ENCODE measurements around the gene TBC1D23.
"Not testable (repeated sequence)": the region's sequence is repeated elsewhere in the genome, so short reads cannot be mapped to it uniquely, and the experiment has no call there.

TBC1D23 gene

DNA sequence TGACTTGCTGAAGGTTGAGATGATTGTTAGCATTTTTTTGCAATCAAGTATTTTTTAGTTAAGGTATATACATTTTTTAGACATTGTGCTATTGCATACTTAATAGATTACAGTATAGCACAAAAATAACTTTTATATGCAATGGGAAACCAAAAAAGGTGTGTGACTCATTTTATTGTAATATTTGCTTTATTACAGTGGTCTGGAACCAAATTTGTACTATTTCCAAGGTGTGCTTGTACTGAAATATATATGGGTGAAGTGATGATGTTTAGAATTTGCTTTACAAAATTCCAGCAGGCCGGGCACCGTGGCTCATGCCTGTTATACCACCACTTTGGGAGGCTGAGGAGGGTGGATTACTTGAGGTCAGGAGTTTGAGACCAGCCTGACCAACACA lies 29.1 kb upstream of the TBC1D23 start:
- DNase-seq, result no peak
- H3K18ac ChIP-seq (ENCODE audit: low read length), result no peak overlapping the region
- no peak overlapping the region for H2AK5ac ChIP-seq (ENCODE audit: low read length)
- no peak overlapping the region for H4K12ac ChIP-seq (ENCODE audit: low read depth, low read length)
- H3K9ac ChIP-seq (ENCODE audit: low read length), result no peak overlapping the region
- H2AFZ ChIP-seq (ENCODE audit: insufficient read depth, low read length, poor library complexity), result no peak overlapping the region
- no peak overlapping the region for H3K4me2 ChIP-seq (ENCODE audit: low read length)
- no peak overlapping the region for H4K8ac ChIP-seq (ENCODE audit: low read depth, low read length)
- no peaks in the 10 kb centered on the region for H3K79me2 ChIP-seq (ENCODE audit: control insufficient read depth, insufficient read depth, low read length, poor library complexity)
- H3K4me3 ChIP-seq (ENCODE audit: low read depth, low read length), result no peak overlapping the region
- H3K36me3 ChIP-seq (ENCODE audit: control insufficient read depth in 1 of 2, insufficient read depth in 2 of 2, low read length in 2 of 2), result no peaks in the 10 kb centered on the region
- no peak overlapping the region for H3K4ac ChIP-seq (ENCODE audit: low read depth, low read length)
- H3K4me1 ChIP-seq (ENCODE audit: control insufficient read depth in 1 of 2, insufficient read depth in 2 of 2, low read length in 2 of 2), result no peaks in the 10 kb centered on the region
- no peaks in the 10 kb centered on the region for H3K27me3 ChIP-seq (ENCODE audit: insufficient read depth, low read length)
- H2BK5ac ChIP-seq (ENCODE audit: low read depth, low read length, poor library complexity), result no peak overlapping the region
- no peak overlapping the region for H3K14ac ChIP-seq (ENCODE audit: low read length)
- H3K27ac ChIP-seq (ENCODE audit: low read depth, low read length), result no peak overlapping the region
- no CpG with 5 or more reads among the region's 2 CpGs for WGBS (ENCODE audit: extremely low coverage, insufficient coverage, insufficient read length)
- H3K79me1 ChIP-seq (ENCODE audit: low read length), result no peaks in the 10 kb centered on the region
- no peak overlapping the region for H2BK120ac ChIP-seq (ENCODE audit: insufficient read depth, low read length, poor library complexity)
- no peaks in the 10 kb centered on the region for H3K9me3 ChIP-seq (ENCODE audit: insufficient read depth, low read depth, low read length)
- no peak overlapping the region for H4K91ac ChIP-seq (ENCODE audit: low read depth, low read length)
- H2BK12ac ChIP-seq (ENCODE audit: low read length), result no peak overlapping the region
- no peak overlapping the region for H3K23ac ChIP-seq (ENCODE audit: low read length)

DNA sequence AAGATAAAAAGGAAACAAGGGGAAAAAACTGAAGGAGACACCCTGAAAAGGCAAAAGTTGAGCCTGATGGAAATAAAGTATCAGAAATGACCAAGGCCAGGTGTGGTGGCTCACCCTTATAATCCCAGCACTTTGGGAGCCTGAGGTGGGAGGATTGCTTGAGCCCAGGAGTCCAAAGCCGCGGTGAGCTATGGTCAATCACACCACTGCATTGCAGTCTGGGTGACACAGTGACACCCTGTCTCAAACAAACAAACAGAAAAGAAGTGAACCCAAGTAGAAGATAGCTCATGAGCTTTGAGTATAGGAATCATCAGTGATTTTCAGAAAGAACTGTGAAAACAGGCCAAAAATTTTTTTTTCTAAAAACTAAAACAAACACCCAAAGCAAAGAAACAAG lies 26.4 kb upstream of the TBC1D23 start:
- Histone ChIP-seq H3K9ac (ENCODE audit: low read length) (no peak overlapping the region), H3K79me1 (ENCODE audit: low read length) (no peaks in the 10 kb centered on the region), H3K23ac (ENCODE audit: low read length) (no peak overlapping the region), H2BK5ac (ENCODE audit: low read depth, low read length, poor library complexity) (no peak overlapping the region), H3K18ac (ENCODE audit: low read length) (no peak overlapping the region), H3K9me3 (ENCODE audit: insufficient read depth, low read depth, low read length) (no peaks in the 10 kb centered on the region), H2BK12ac (ENCODE audit: low read length) (no peak overlapping the region), H3K4me1 (ENCODE audit: control insufficient read depth in 1 of 2, insufficient read depth in 2 of 2, low read length in 2 of 2) (no peaks in the 10 kb centered on the region), H2AFZ (ENCODE audit: insufficient read depth, low read length, poor library complexity) (no peak overlapping the region), H3K27me3 (ENCODE audit: insufficient read depth, low read length) (no peaks in the 10 kb centered on the region), H4K12ac (ENCODE audit: low read depth, low read length) (no peak overlapping the region), H2AK5ac (ENCODE audit: low read length) (no peak overlapping the region), H3K4me2 (ENCODE audit: low read length) (no peak overlapping the region), H4K91ac (ENCODE audit: low read depth, low read length) (no peak overlapping the region), H3K36me3 (ENCODE audit: control insufficient read depth in 1 of 2, insufficient read depth in 2 of 2, low read length in 2 of 2) (no peaks in the 10 kb centered on the region), H2BK120ac (ENCODE audit: insufficient read depth, low read length, poor library complexity) (no peak overlapping the region), H3K27ac (ENCODE audit: low read depth, low read length) (no peak overlapping the region), H3K4me3 (ENCODE audit: low read depth, low read length) (no peak overlapping the region), H3K4ac (ENCODE audit: low read depth, low read length) (no peak overlapping the region), H3K14ac (ENCODE audit: low read length) (no peak overlapping the region), H3K79me2 (ENCODE audit: control insufficient read depth, insufficient read depth, low read length, poor library complexity) (no peaks in the 10 kb centered on the region), H4K8ac (ENCODE audit: low read depth, low read length) (no peak overlapping the region)
- no peak for DNase-seq
- WGBS (ENCODE audit: extremely low coverage, insufficient coverage, insufficient read length), result no CpG with 5 or more reads among the region's 2 CpGs

DNA sequence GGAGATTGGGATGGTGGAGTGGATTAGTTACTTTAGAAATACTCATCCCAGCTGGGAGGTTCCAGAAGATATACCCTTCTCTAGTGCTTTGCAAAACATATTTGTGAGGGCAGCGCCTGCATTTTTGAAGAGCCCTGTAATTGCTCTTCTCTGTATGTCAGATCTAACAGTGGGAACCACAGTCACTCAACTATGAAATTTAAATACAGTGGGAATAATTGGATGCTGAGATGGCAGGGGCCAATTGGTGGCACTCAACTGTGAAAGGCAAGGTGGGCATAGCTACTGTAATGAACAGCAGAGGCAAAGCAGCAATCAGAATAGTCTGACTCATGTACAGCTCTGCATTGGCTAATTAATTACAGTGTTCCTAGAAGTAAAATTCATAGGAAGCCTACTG lies 22.2 kb upstream of the TBC1D23 start:
- no peak overlapping the region for H4K91ac ChIP-seq (ENCODE audit: low read depth, low read length)
- no peak overlapping the region for H4K8ac ChIP-seq (ENCODE audit: low read depth, low read length)
- no peak overlapping the region for H2AK5ac ChIP-seq (ENCODE audit: low read length)
- H2BK5ac ChIP-seq (ENCODE audit: low read depth, low read length, poor library complexity), result no peak overlapping the region
- no peak overlapping the region for H3K9ac ChIP-seq (ENCODE audit: low read length)
- H2BK12ac ChIP-seq (ENCODE audit: low read length), result no peak overlapping the region
- no peak overlapping the region for H3K4me2 ChIP-seq (ENCODE audit: low read length)
- WGBS (ENCODE audit: extremely low coverage, insufficient coverage, insufficient read length), result no CpG with 5 or more reads among the region's 1 CpG
- no peak overlapping the region for H2BK120ac ChIP-seq (ENCODE audit: insufficient read depth, low read length, poor library complexity)
- H3K9me3 ChIP-seq (ENCODE audit: insufficient read depth, low read depth, low read length), result no peaks in the 10 kb centered on the region
- no peak overlapping the region for H3K4me3 ChIP-seq (ENCODE audit: low read depth, low read length)
- no peak overlapping the region for H3K23ac ChIP-seq (ENCODE audit: low read length)
- no peak for DNase-seq
- no peak overlapping the region for H3K18ac ChIP-seq (ENCODE audit: low read length)
- H3K79me1 ChIP-seq (ENCODE audit: low read length), result no peaks in the 10 kb centered on the region
- no peak overlapping the region for H4K12ac ChIP-seq (ENCODE audit: low read depth, low read length)
- no peak overlapping the region for H3K14ac ChIP-seq (ENCODE audit: low read length)
- no peaks in the 10 kb centered on the region for H3K79me2 ChIP-seq (ENCODE audit: control insufficient read depth, insufficient read depth, low read length, poor library complexity)
- no peaks in the 10 kb centered on the region for H3K4me1 ChIP-seq (ENCODE audit: control insufficient read depth in 1 of 2, insufficient read depth in 2 of 2, low read length in 2 of 2)
- no peak overlapping the region for H2AFZ ChIP-seq (ENCODE audit: insufficient read depth, low read length, poor library complexity)
- H3K36me3 ChIP-seq (ENCODE audit: control insufficient read depth in 1 of 2, insufficient read depth in 2 of 2, low read length in 2 of 2), result no peaks in the 10 kb centered on the region
- no peak overlapping the region for H3K27ac ChIP-seq (ENCODE audit: low read depth, low read length)
- H3K27me3 ChIP-seq (ENCODE audit: insufficient read depth, low read length), result no peaks in the 10 kb centered on the region
- no peak overlapping the region for H3K4ac ChIP-seq (ENCODE audit: low read depth, low read length)

DNA sequence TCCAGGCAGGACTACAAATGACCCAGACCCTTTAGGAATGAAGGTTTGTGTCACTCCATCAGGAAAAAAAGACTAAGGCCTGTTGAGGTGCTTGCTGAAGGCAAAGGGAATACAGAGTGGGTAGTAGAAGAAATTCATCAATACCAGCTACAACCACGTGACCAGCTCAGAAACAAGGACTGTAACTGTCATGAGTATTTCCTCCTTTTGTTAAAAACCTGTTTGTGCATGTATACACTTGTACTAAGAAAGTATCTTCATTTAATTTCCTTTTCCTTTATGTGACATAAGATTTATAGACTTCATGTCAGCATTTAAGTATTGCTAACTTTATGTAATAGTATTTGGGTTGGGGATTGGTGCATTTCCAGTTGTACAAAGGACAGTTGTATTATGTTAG lies 18.3 kb upstream of the TBC1D23 start:
- H3K27me3 ChIP-seq (ENCODE audit: insufficient read depth, low read length); H2BK5ac ChIP-seq (ENCODE audit: low read depth, low read length, poor library complexity); H3K9ac ChIP-seq (ENCODE audit: low read length); H3K23ac ChIP-seq (ENCODE audit: low read length); H4K12ac ChIP-seq (ENCODE audit: low read depth, low read length); H3K36me3 ChIP-seq (ENCODE audit: control insufficient read depth in 1 of 2, insufficient read depth in 2 of 2, low read length in 2 of 2); H4K91ac ChIP-seq (ENCODE audit: low read depth, low read length); H3K27ac ChIP-seq (ENCODE audit: low read depth, low read length); H3K18ac ChIP-seq (ENCODE audit: low read length); H2AFZ ChIP-seq (ENCODE audit: insufficient read depth, low read length, poor library complexity); H2BK12ac ChIP-seq (ENCODE audit: low read length); H3K4ac ChIP-seq (ENCODE audit: low read depth, low read length); H3K4me1 ChIP-seq (ENCODE audit: control insufficient read depth in 1 of 2, insufficient read depth in 2 of 2, low read length in 2 of 2); H4K8ac ChIP-seq (ENCODE audit: low read depth, low read length); H2AK5ac ChIP-seq (ENCODE audit: low read length); H3K4me2 ChIP-seq (ENCODE audit: low read length); H2BK120ac ChIP-seq (ENCODE audit: insufficient read depth, low read length, poor library complexity); H3K79me1 ChIP-seq (ENCODE audit: low read length); H3K14ac ChIP-seq (ENCODE audit: low read length); H3K4me3 ChIP-seq (ENCODE audit: low read depth, low read length); H3K79me2 ChIP-seq (ENCODE audit: control insufficient read depth, insufficient read depth, low read length, poor library complexity); H3K9me3 ChIP-seq (ENCODE audit: insufficient read depth, low read depth, low read length); DNase-seq: not testable (repeated sequence)
- WGBS (ENCODE audit: extremely low coverage, insufficient coverage, insufficient read length), result no CpG with 5 or more reads among the region's 1 CpG

DNA sequence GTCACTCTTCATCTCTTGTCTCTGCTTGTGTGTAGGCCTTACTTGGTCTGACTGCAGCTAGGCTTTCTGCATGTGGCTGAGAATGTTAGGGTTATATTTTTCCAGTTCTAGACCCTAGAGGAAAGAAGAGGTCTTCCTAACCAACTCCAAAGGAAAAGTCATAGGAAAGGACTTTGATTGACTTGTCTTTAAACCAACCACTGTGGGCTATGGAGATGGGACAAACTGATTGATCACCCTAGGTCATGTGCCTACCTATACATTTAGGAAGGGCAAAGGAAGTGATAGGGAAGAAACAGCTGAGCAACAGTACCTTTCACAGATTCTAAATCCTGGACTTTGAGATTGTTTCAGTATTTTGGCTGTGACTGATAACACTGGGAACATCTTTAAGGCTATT lies 16.5 kb upstream of the TBC1D23 start:
- Histone ChIP-seq H3K14ac (ENCODE audit: low read length) (no peak overlapping the region), H3K27me3 (ENCODE audit: insufficient read depth, low read length) (no peaks in the 10 kb centered on the region), H3K4me2 (ENCODE audit: low read length) (no peak overlapping the region), H2BK5ac (ENCODE audit: low read depth, low read length, poor library complexity) (no peak overlapping the region), H4K91ac (ENCODE audit: low read depth, low read length) (no peak overlapping the region), H3K79me1 (ENCODE audit: low read length) (no peaks in the 10 kb centered on the region), H3K4me3 (ENCODE audit: low read depth, low read length) (no peak overlapping the region), H3K9ac (ENCODE audit: low read length) (no peak overlapping the region), H3K79me2 (ENCODE audit: control insufficient read depth, insufficient read depth, low read length, poor library complexity) (no peaks in the 10 kb centered on the region), H3K27ac (ENCODE audit: low read depth, low read length) (no peak overlapping the region), H2AFZ (ENCODE audit: insufficient read depth, low read length, poor library complexity) (no peak overlapping the region), H2BK12ac (ENCODE audit: low read length) (no peak overlapping the region), H3K4ac (ENCODE audit: low read depth, low read length) (no peak overlapping the region), H3K9me3 (ENCODE audit: insufficient read depth, low read depth, low read length) (no peaks in the 10 kb centered on the region), H4K8ac (ENCODE audit: low read depth, low read length) (no peak overlapping the region), H2BK120ac (ENCODE audit: insufficient read depth, low read length, poor library complexity) (no peak overlapping the region), H2AK5ac (ENCODE audit: low read length) (no peak overlapping the region), H3K4me1 (ENCODE audit: control insufficient read depth in 1 of 2, insufficient read depth in 2 of 2, low read length in 2 of 2) (no peaks in the 10 kb centered on the region), H3K18ac (ENCODE audit: low read length) (no peak overlapping the region), H4K12ac (ENCODE audit: low read depth, low read length) (no peak overlapping the region), H3K23ac (ENCODE audit: low read length) (no peak overlapping the region), H3K36me3 (ENCODE audit: control insufficient read depth in 1 of 2, insufficient read depth in 2 of 2, low read length in 2 of 2) (no peaks in the 10 kb centered on the region)
- no peak for DNase-seq

Data from trophoblast cell (in vitro differentiated cells and primary cell).